ENCODE results near the gene PLEK2. TPM values are rescaled to one million over a fixed set of nuclear protein-coding genes. Genes with fewer than 3 reads are reported as not detected.
"Not testable (repeated sequence)": the region's sequence is repeated elsewhere in the genome, so short reads cannot be mapped to it uniquely, and the experiment has no call there.

The PLEK2 gene
- total RNA-seq, 2 experiments from 2014 or later, result 2.6 to 4.1 TPM

GRCh38 chr14:67345583-67345982 lies 66.4 kb downstream of the PLEK2 start:
- POLR2A ChIA-PET, result no interaction called here
- Mint-ChIP-seq H3K36me3 (peaks cover 26% of the 10 kb centered on the region), H3K9me3 (no peaks in the 10 kb centered on the region), H3K27ac (no peak overlapping the region), H3K4me3 (no peak overlapping the region), H3K27me3 (no peaks in the 10 kb centered on the region), H3K4me1 (ENCODE audit: low read depth) (peaks cover 4% of the 10 kb centered on the region)
- no peak for DNase-seq
- CTCF ChIA-PET, result interaction anchor here (0.8 to 0.9 kb wide), 2 partner anchors 12 to 14 kb away, joined by 4 to 6 read pairs; partner anchors contain the start of genes ATP6V1D and EIF2S1
- intact Hi-C loops (cut with micrococcal nuclease), result no loop called here

GRCh38 chr14:67343601-67344230 lies 68.2 kb downstream of the PLEK2 start:
- H3K4me3 Mint-ChIP-seq, result no peak overlapping the region
- H3K27ac Mint-ChIP-seq, result no peak overlapping the region
- ChIA-PET POLR2A (interaction anchor here (0.8 kb wide), 1 partner anchor 16 kb away, joined by 3 read pairs; the partner anchor contains the start of gene ATP6V1D), CTCF (no interaction called here)
- peaks cover 26% of the 10 kb centered on the region for H3K36me3 Mint-ChIP-seq
- DNase-seq, result no peak
- intact Hi-C loops (cut with micrococcal nuclease), result no loop called here
- no peaks in the 10 kb centered on the region for H3K27me3 Mint-ChIP-seq
- H3K9me3 Mint-ChIP-seq, result no peaks in the 10 kb centered on the region
- H3K4me1 Mint-ChIP-seq (ENCODE audit: low read depth), result peaks cover 4% of the 10 kb centered on the region

GRCh38 chr14:67341231-67341630 lies 70.7 kb downstream of the PLEK2 start:
- intact Hi-C loops (cut with micrococcal nuclease); H3K4me3 Mint-ChIP-seq; H3K9me3 Mint-ChIP-seq; DNase-seq; H3K4me1 Mint-ChIP-seq (ENCODE audit: low read depth); CTCF ChIA-PET; H3K27me3 Mint-ChIP-seq; POLR2A ChIA-PET; H3K27ac Mint-ChIP-seq: not testable (repeated sequence)
- H3K36me3 Mint-ChIP-seq, result peaks cover 28% of the 10 kb centered on the region

Small RNA genes lying within 50 kb of the gene (microRNA-seq; reads per million reads assigned to microRNA genes)
- not detected for gene MIR5694 (ENCODE audit: borderline microRNAs expressed, borderline number of aligned reads, borderline replicate concordance)

Other genes starting within 250 kb of the PLEK2 start
- not detected for gene GARIN2, start 222.7 kb downstream of the PLEK2 start, total RNA-seq
- gene PALS1, start 170.7 kb downstream of the PLEK2 start, total RNA-seq, result 1 to 10 TPM; 8.1 to 9.7 TPM
- gene ATP6V1D, start 52.4 kb downstream of the PLEK2 start, total RNA-seq, result 10 to 100 TPM; 28.3 to 31.7 TPM
- gene EIF2S1, start 51.8 kb downstream of the PLEK2 start, total RNA-seq, result 100 to 1,000 TPM; 238 to 240 TPM
- gene TMEM229B, start 76.6 kb upstream of the PLEK2 start, total RNA-seq, result 1 to 10 TPM in 1 of 2 experiments, under 1 TPM in 1; 0.93 to 1.1 TPM
- 1 to 10 TPM; 1.7 to 1.9 TPM for gene PLEKHH1, start 121.1 kb upstream of the PLEK2 start, total RNA-seq
- 10 to 100 TPM; 13.1 to 17.1 TPM for gene PIGH, start 188.1 kb upstream of the PLEK2 start, total RNA-seq
- 1 to 10 TPM; 6.8 to 7.6 TPM for gene ARG2, start 207.8 kb upstream of the PLEK2 start, total RNA-seq

Data from activated CD4-positive, alpha-beta memory T cell treated with anti-CD3 and anti-CD28 coated beads for 36 hours (primary cell).